ENCODE results near the gene ALCAM.

The ALCAM gene

GRCh38 chr3:105366326-105367062 lies at the start of gene ALCAM:
ALCAM (plus strand) TSS chr3:105366909.
- peak within 1 kb of the TSS; percentile 92 for H3K27ac ChIP-seq (ENCODE audit: extremely low read depth, low read depth, low read length)
- H3K4me3 ChIP-seq (ENCODE audit: low read depth, low read length): peak within 1 kb of the TSS; percentile 80
- POLR2A ChIA-PET: interaction anchor here (1.1 kb wide), 1 partner anchor 10 kb away, joined by 5 read pairs; no protein-coding TSS in a partner anchor
- H3K4me1 ChIP-seq (ENCODE audit: control insufficient read depth, insufficient read depth, low read length): peaks cover 2% of the 10 kb centered on the region; the same call in 1 of the 2 replicates
- H3K36me3 ChIP-seq (ENCODE audit: control insufficient read depth in 2 of 2, insufficient read depth in 1 of 2, low read length in 2 of 2): no peaks in the 10 kb centered on the region
- no peaks in the 10 kb centered on the region for H3K9me3 ChIP-seq (ENCODE audit: control insufficient read depth, insufficient read depth, low read depth, low read length)
- CTCF ChIA-PET: interaction anchor here (0.6 to 1.6 kb wide), 8 partner anchors 10 to 464 kb away, joined by 3 to 11 read pairs (median 3); no protein-coding TSS in a partner anchor
- peak; percentile 84 for TF ChIP-seq ZEB2 (tag by site-specific recombination; IDR thresholded peaks at IDR 0.05)
- TF ChIP-seq HIC1 (tag by site-specific recombination; IDR thresholded peaks at IDR 0.05): peak; percentile 63; the same call in 1 of the 2 replicates
- peak; percentile 72 for TF ChIP-seq ZFHX2 (tag by site-specific recombination; conservative IDR thresholded peaks at IDR 0.05)
- TF ChIP-seq ZNF10 (tag by site-specific recombination; IDR thresholded peaks at IDR 0.05): no peak
- TF ChIP-seq KLF1 (tag by site-specific recombination; IDR thresholded peaks at IDR 0.05): peak; percentile 79
- no peak for TF ChIP-seq ZFP69B (tag by site-specific recombination; IDR thresholded peaks at IDR 0.05)
- TF ChIP-seq ZBTB20 (tag by site-specific recombination; IDR thresholded peaks at IDR 0.05): peak; percentile 73
- TF ChIP-seq GLIS1 (tag by site-specific recombination; IDR thresholded peaks at IDR 0.05): 0 out of 2 replicates have a peak, but pooled peaks have one; percentile 17
- TF ChIP-seq ZNF398 (tag by site-specific recombination; IDR thresholded peaks at IDR 0.05): peak; percentile 56; the same call in 1 of the 2 replicates
- no peak for TF ChIP-seq ZNF747 (tag by site-specific recombination; IDR thresholded peaks at IDR 0.05)
- peak; percentile 82 for TF ChIP-seq KLF8 (tag by site-specific recombination; IDR thresholded peaks at IDR 0.05)
- TF ChIP-seq ELK4 (IDR thresholded peaks at IDR 0.05; ENCODE audit: borderline replicate concordance, low read depth, low read length): no peak
- TF ChIP-seq MZF1 (tag by site-specific recombination; IDR thresholded peaks at IDR 0.05; ENCODE audit: borderline replicate concordance): peak; percentile 30; the same call in 1 of the 2 replicates
- TF ChIP-seq IKZF3 (tag by site-specific recombination; IDR thresholded peaks at IDR 0.05): peak; percentile 97
- TF ChIP-seq ZNF19 (tag by site-specific recombination; IDR thresholded peaks at IDR 0.05; ENCODE audit: low read depth): no peak
- TF ChIP-seq BCL11B (tag by site-specific recombination; IDR thresholded peaks at IDR 0.05; ENCODE audit: low read depth): no peak
- 0 out of 2 replicates have a peak, but pooled peaks have one; percentile 65 for TF ChIP-seq ZBTB44 (tag by site-specific recombination; IDR thresholded peaks at IDR 0.05)
- TF ChIP-seq ZBTB6 (tag by site-specific recombination; IDR thresholded peaks at IDR 0.05): peak; percentile 100
- peak; percentile 59 for TF ChIP-seq EGR2 (tag by site-specific recombination; IDR thresholded peaks at IDR 0.05; ENCODE audit: low read depth)
- peak; percentile 86 for TF ChIP-seq SCRT2 (tag by site-specific recombination; IDR thresholded peaks at IDR 0.05)
- TF ChIP-seq OSR2 (tag by site-specific recombination; IDR thresholded peaks at IDR 0.05): peak; percentile 80
- no peak for TF ChIP-seq ZNF664 (tag by site-specific recombination; IDR thresholded peaks at IDR 0.05)
- TF ChIP-seq ZNF561 (tag by site-specific recombination; IDR thresholded peaks at IDR 0.05; ENCODE audit: borderline replicate concordance): 0 out of 2 replicates have a peak, but pooled peaks have one; percentile 14
- peak; percentile 85 for TF ChIP-seq PRDM1 (tag by site-specific recombination; IDR thresholded peaks at IDR 0.05)
- peak; percentile 74 for TF ChIP-seq PATZ1 (tag by site-specific recombination; IDR thresholded peaks at IDR 0.05)

Measured in HEK293 (cell line).